Mesenchymal stem cell (in vitro differentiated cells and primary cell): ENCODE measurements around the gene PLXNA2.

ENCODE experiments used
- DNase-seq: peaks from one replicate; pipeline ENCODE4 v3.0.0-alpha.2; 2013
- H2AFZ ChIP-seq: one replicate; pipeline ENCODE4 v1.6.1; 2013; ENCODE audit warnings: low read depth, mild to moderate bottlenecking, control low read depth, inconsistent platforms, low read length, moderate library complexity
- H2AK5ac ChIP-seq: 2 replicates; pipeline ENCODE4 v1.6.1; 2013; ENCODE audit warnings: low read length, moderate library complexity, mild to moderate bottlenecking, inconsistent platforms; ENCODE audit not compliant: severe bottlenecking
- H2BK120ac ChIP-seq: one replicate; pipeline ENCODE4 v1.6.1; 2013; ENCODE audit warnings: low read depth, mild to moderate bottlenecking, inconsistent platforms, low read length, moderate library complexity
- H2BK12ac ChIP-seq, 2 experiments: one replicate each; pipeline ENCODE4 v1.6.1; 2013; ENCODE audit warnings: inconsistent platforms in 2 of 2, low read length in 2 of 2, mild to moderate bottlenecking in 2 of 2, moderate library complexity in 2 of 2, control low read depth in 1 of 2
- H2BK15ac ChIP-seq: one replicate; pipeline ENCODE4 v1.6.1; 2013; ENCODE audit warnings: mild to moderate bottlenecking, low read depth, inconsistent platforms; ENCODE audit not compliant: poor library complexity, severe bottlenecking
- H2BK5ac ChIP-seq: 2 replicates; pipeline ENCODE4 v1.6.1; 2013; ENCODE audit warnings: low read depth, mild to moderate bottlenecking, low read length, control low read depth, inconsistent platforms; ENCODE audit not compliant: poor library complexity, severe bottlenecking
- H3K14ac ChIP-seq, 2 experiments: one replicate each; pipeline ENCODE4 v1.6.1; 2013; ENCODE audit warnings: inconsistent platforms in 2 of 2, low read length in 2 of 2, control low read depth in 1 of 2, mild to moderate bottlenecking in 1 of 2, moderate library complexity in 1 of 2
- H3K18ac ChIP-seq, 2 experiments: one replicate each; pipeline ENCODE4 v1.6.1; 2013; ENCODE audit warnings: inconsistent platforms in 2 of 2, low read length in 2 of 2, control low read depth in 1 of 2, low read depth in 1 of 2, mild to moderate bottlenecking in 1 of 2
- H3K23ac ChIP-seq, 2 experiments: one replicate each; pipeline ENCODE4 v1.6.1; 2013; ENCODE audit warnings: inconsistent platforms in 2 of 2, low read length in 2 of 2, mild to moderate bottlenecking in 2 of 2, moderate library complexity in 2 of 2, control low read depth in 1 of 2
- H3K27ac ChIP-seq: 2 replicates; pipeline ENCODE4 v1.5.1; 2013; ENCODE audit warnings: mild to moderate bottlenecking, moderate library complexity, low read length, control low read depth, inconsistent platforms; ENCODE audit not compliant: poor library complexity, severe bottlenecking
- H3K27me3 ChIP-seq, 2 experiments: 2 replicates each; pipeline versions ENCODE4 v1.6.1 to v1.7.0; 2013; ENCODE audit warnings: low read length in 2 of 2, mild to moderate bottlenecking in 2 of 2, moderate library complexity in 2 of 2, control low read depth in 1 of 2, inconsistent platforms in 1 of 2; ENCODE audit not compliant: control insufficient read depth in 1 of 2, insufficient read depth in 1 of 2
- H3K36me3 ChIP-seq, 2 experiments: 2 replicates each; pipeline versions ENCODE4 v1.6.1 to v1.7.0; 2013; ENCODE audit warnings: low read length in 2 of 2, control low read depth in 1 of 2, inconsistent platforms in 1 of 2, low read depth in 1 of 2, mild to moderate bottlenecking in 1 of 2; ENCODE audit not compliant: insufficient read depth in 2 of 2, control insufficient read depth in 1 of 2
- H3K4ac ChIP-seq, 2 experiments: one replicate each; pipeline ENCODE4 v1.6.1; 2013; ENCODE audit warnings: inconsistent platforms in 2 of 2, low read length in 2 of 2, mild to moderate bottlenecking in 2 of 2, moderate library complexity in 2 of 2, control low read depth in 1 of 2, low read depth in 1 of 2
- H3K4me1 ChIP-seq: 2 replicates; pipeline ENCODE4 v1.6.1; 2013; ENCODE audit warnings: low read depth, low read length, control low read depth; ENCODE audit not compliant: control insufficient read depth, insufficient read depth
- H3K4me2 ChIP-seq: 2 replicates; pipeline ENCODE4 v1.6.1; 2013; ENCODE audit warnings: low read length, mild to moderate bottlenecking, inconsistent platforms; ENCODE audit not compliant: poor library complexity, severe bottlenecking
- H3K4me3 ChIP-seq, 2 experiments: 2 replicates each; pipeline versions ENCODE4 v1.5.1 to v1.7.0; 2013; ENCODE audit warnings: low read length in 2 of 2, mild to moderate bottlenecking in 2 of 2, control low read depth in 1 of 2, low read depth in 1 of 2; ENCODE audit not compliant: insufficient read depth in 1 of 2
- H3K79me1 ChIP-seq: replicated peaks from 2 replicates; pipeline ENCODE4 v1.6.1; 2013; ENCODE audit warnings: mild to moderate bottlenecking, control low read depth, low read length, inconsistent platforms; ENCODE audit not compliant: poor library complexity, severe bottlenecking
- H3K9ac ChIP-seq: 2 replicates; pipeline ENCODE4 v1.7.0; 2013; ENCODE audit warnings: mild to moderate bottlenecking, low read length, moderate library complexity
- H3K9me3 ChIP-seq: 2 replicates; pipeline ENCODE4 v1.7.0; 2013; ENCODE audit warnings: mild to moderate bottlenecking, low read length; ENCODE audit not compliant: control insufficient read depth
- H4K8ac ChIP-seq: one replicate; pipeline ENCODE4 v1.6.1; 2013; ENCODE audit warnings: inconsistent platforms, mild to moderate bottlenecking, low read length, moderate library complexity
- H4K91ac ChIP-seq: one replicate; pipeline ENCODE4 v1.6.1; 2013; ENCODE audit warnings: mild to moderate bottlenecking, low read length, inconsistent platforms
- WGBS: methylation state at CpG from one replicate; pipeline ENCODE4 v1.1.7; 2013; ENCODE audit warnings: mixed read lengths; 5-methylcytosine and 5-hydroxymethylcytosine counted together

Gene PLXNA2

GRCh38 chr1:208225954-208226937 is 17.9 kb downstream of the PLXNA2 start:
- Histone ChIP-seq H2BK15ac (peak overlapping the region; percentile 15), H2BK120ac (peak overlapping the region; percentile 67), H3K14ac (no peak overlapping the region), H3K18ac (peak overlapping the region; percentile 2 to 18), H3K4me1 (peaks cover 21% of the 10 kb centered on the region), H3K9ac (no peak overlapping the region), H3K36me3 (no peaks in the 10 kb centered on the region), H4K91ac (no peak overlapping the region), H3K4me2 (no peak overlapping the region), H3K4ac (peak overlapping the region; percentile 30 to 85), H3K79me1 (no peaks in the 10 kb centered on the region), H2AFZ (no peak overlapping the region), H3K27me3 (no peaks in the 10 kb centered on the region), H2AK5ac (no peak overlapping the region), H2BK12ac (peak overlapping the region; percentile 15 to 45), H2BK5ac (no peak overlapping the region), H3K27ac (peak overlapping the region; percentile 10), H3K4me3 (no peak overlapping the region), H4K8ac (peak overlapping the region; percentile 45), H3K9me3 (no peaks in the 10 kb centered on the region), H3K23ac (no peak overlapping the region)
- 31% methylated on average over 12 of the region's 13 CpGs for WGBS
- DNase-seq: peak; percentile 59

- 94% methylated on average over 10 of the region's 10 CpGs for WGBS
- H3K18ac ChIP-seq: no peak overlapping the region
- DNase-seq: no peak
These were observed 19.9 kb downstream of the PLXNA2 start for GRCh38 chr1:208224192-208224713.

GRCh38 chr1:208223136-208223535 is 21.0 kb downstream of the PLXNA2 start:
- no peak overlapping the region for H2BK120ac ChIP-seq
- no peak overlapping the region for H3K4me3 ChIP-seq
- H3K27me3 ChIP-seq: no peaks in the 10 kb centered on the region
- H3K9me3 ChIP-seq: no peaks in the 10 kb centered on the region
- WGBS: 81% methylated on average over 7 of the region's 8 CpGs
- H2AK5ac ChIP-seq: no peak overlapping the region
- peak overlapping the region; percentile 50 for H4K8ac ChIP-seq
- no peak overlapping the region for H3K14ac ChIP-seq
- no peak overlapping the region for H3K23ac ChIP-seq
- no peak overlapping the region for H4K91ac ChIP-seq
- H3K4me1 ChIP-seq: peaks cover 32% of the 10 kb centered on the region
- peak overlapping the region; percentile 44 for H2BK15ac ChIP-seq
- no peaks in the 10 kb centered on the region for H3K79me1 ChIP-seq
- no peaks in the 10 kb centered on the region for H3K36me3 ChIP-seq
- H3K4me2 ChIP-seq: no peak overlapping the region
- H2BK12ac ChIP-seq: peak overlapping the region in 1 of 2 experiments; percentile 4
- no peak overlapping the region for H3K27ac ChIP-seq
- no peak for DNase-seq
- H2AFZ ChIP-seq: no peak overlapping the region
- H3K4ac ChIP-seq: peak overlapping the region in 1 of 2 experiments; percentile 48
- no peak overlapping the region for H3K9ac ChIP-seq
- peak overlapping the region; percentile 23 to 40 for H3K18ac ChIP-seq
- H2BK5ac ChIP-seq: no peak overlapping the region

More at GRCh38 chr1:208224192-208224713, 19.9 kb downstream of the PLXNA2 start:
- Histone ChIP-seq H2AFZ (no peak overlapping the region), H3K14ac (no peak overlapping the region), H4K8ac (no peak overlapping the region), H2BK5ac (no peak overlapping the region), H2AK5ac (no peak overlapping the region), H4K91ac (no peak overlapping the region), H3K9me3 (no peaks in the 10 kb centered on the region), H3K23ac (no peak overlapping the region), H2BK15ac (peak overlapping the region; percentile 33), H3K4ac (no peak overlapping the region), H3K27me3 (no peaks in the 10 kb centered on the region), H3K4me1 (peaks cover 26% of the 10 kb centered on the region), H3K4me2 (no peak overlapping the region), H3K27ac (no peak overlapping the region), H2BK12ac (no peak overlapping the region), H3K36me3 (no peaks in the 10 kb centered on the region), H2BK120ac (no peak overlapping the region), H3K9ac (no peak overlapping the region), H3K4me3 (no peak overlapping the region), H3K79me1 (no peaks in the 10 kb centered on the region)
